ENCODE data around the gene ENTR1.

ENTR1 gene

GRCh38 chr9:136424750-136425362 lies 14.4 kb upstream of the ENTR1 start:
- Histone ChIP-seq H3K27me3 (ENCODE audit: insufficient read depth, low read depth, severe bottlenecking) (no peaks in the 10 kb centered on the region), H3K4me3 (ENCODE audit: low read depth, low read length) (no peak overlapping the region), H3K36me3 (peaks cover 75% of the 10 kb centered on the region), H3K9me3 (ENCODE audit: severe bottlenecking) (no peaks in the 10 kb centered on the region), H3K27ac (no peak overlapping the region)
- no peak for TF ChIP-seq CTCF (IDR thresholded peaks at IDR 0.05; ENCODE audit: low read depth, low read length)
- DNase-seq: no peak

- Histone ChIP-seq H3K9me3 (ENCODE audit: severe bottlenecking) (no peaks in the 10 kb centered on the region), H3K4me3 (ENCODE audit: low read depth, low read length) (no peak overlapping the region), H3K27ac (no peak overlapping the region), H3K36me3 (peaks cover 80% of the 10 kb centered on the region), H3K27me3 (ENCODE audit: insufficient read depth, low read depth, severe bottlenecking) (no peaks in the 10 kb centered on the region)
- TF ChIP-seq CTCF (IDR thresholded peaks at IDR 0.05; ENCODE audit: low read depth, low read length): no peak
- no peak for DNase-seq
Observed at GRCh38 chr9:136423432-136424146, 13.2 kb upstream of the ENTR1 start.

GRCh38 chr9:136422876-136423275 lies 12.5 kb upstream of the ENTR1 start:
- no peaks in the 10 kb centered on the region for H3K9me3 ChIP-seq (ENCODE audit: severe bottlenecking)
- no peak for TF ChIP-seq CTCF (IDR thresholded peaks at IDR 0.05; ENCODE audit: low read depth, low read length)
- no peaks in the 10 kb centered on the region for H3K27me3 ChIP-seq (ENCODE audit: insufficient read depth, low read depth, severe bottlenecking)
- H3K36me3 ChIP-seq: peaks cover 76% of the 10 kb centered on the region
- no peak overlapping the region for H3K27ac ChIP-seq
- DNase-seq: no peak
- H3K4me3 ChIP-seq (ENCODE audit: low read depth, low read length): no peak overlapping the region

DNA sequence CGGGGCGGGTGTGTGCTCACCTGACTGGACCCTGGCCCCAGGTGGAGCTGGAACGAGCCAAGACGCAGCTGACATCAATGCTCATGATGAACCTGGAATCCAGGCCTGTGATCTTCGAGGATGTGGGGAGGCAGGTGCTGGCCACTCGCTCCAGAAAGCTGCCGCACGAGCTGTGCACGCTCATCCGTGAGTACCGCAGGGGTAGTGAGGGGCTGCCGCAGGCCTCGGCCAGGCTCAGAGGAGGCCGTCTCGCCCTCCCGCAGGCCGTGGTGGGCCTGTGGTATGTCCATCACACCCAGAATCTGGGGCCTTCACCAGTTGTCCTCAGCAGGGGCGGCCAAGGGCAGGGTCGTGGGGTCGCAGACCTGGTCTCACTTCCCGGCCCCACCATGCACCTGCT lies 11.4 kb upstream of the ENTR1 start:
- DNase-seq: no peak
- no peaks in the 10 kb centered on the region for H3K9me3 ChIP-seq (ENCODE audit: severe bottlenecking)
- no peaks in the 10 kb centered on the region for H3K27me3 ChIP-seq (ENCODE audit: insufficient read depth, low read depth, severe bottlenecking)
- no peak overlapping the region for H3K27ac ChIP-seq
- TF ChIP-seq CTCF (IDR thresholded peaks at IDR 0.05; ENCODE audit: low read depth, low read length): no peak
- peaks cover 72% of the 10 kb centered on the region for H3K36me3 ChIP-seq
- no peak overlapping the region for H3K4me3 ChIP-seq (ENCODE audit: low read depth, low read length)

DNA sequence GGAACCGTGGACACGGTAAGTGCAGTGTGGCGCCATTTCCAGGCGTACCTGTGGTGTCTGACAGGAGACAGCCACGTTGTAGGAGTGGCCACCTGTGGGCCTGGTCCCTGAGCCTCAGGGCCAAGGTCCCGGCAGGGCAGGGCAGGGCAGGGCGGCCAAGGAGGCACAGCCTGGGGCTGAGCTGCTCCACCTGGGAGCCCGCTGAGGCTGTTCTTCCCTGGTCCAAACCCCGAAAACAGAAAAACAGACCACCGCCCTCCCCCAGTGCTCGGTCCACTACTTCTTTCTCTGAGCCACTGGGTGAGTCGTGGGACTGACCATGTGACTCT lies 8.6 kb upstream of the ENTR1 start:
- no peak for TF ChIP-seq CTCF (IDR thresholded peaks at IDR 0.05; ENCODE audit: low read depth, low read length)
- peaks cover 84% of the 10 kb centered on the region for H3K36me3 ChIP-seq
- no peaks in the 10 kb centered on the region for H3K27me3 ChIP-seq (ENCODE audit: insufficient read depth, low read depth, severe bottlenecking)
- H3K27ac ChIP-seq: no peak overlapping the region
- no peak overlapping the region for H3K4me3 ChIP-seq (ENCODE audit: low read depth, low read length)
- no peaks in the 10 kb centered on the region for H3K9me3 ChIP-seq (ENCODE audit: severe bottlenecking)
- DNase-seq: no peak

All from WERI-Rb-1 (cell line).